Neural progenitor cell (in vitro differentiated cells): ENCODE results near the gene GNB3.
"Not testable (repeated sequence)": the region's sequence is repeated elsewhere in the genome, so short reads cannot be mapped to it uniquely, and the experiment has no call there.

Source experiments
- CTCF ChIP-seq: fragments of 200-600 bp; sonication (generic); IDR thresholded peaks from 2 replicates; pipeline ENCODE4 v1.5.1; 2017; ENCODE audit warnings: antibody characterized with exemption, mild to moderate bottlenecking
- EZH2phosphoT487 ChIP-seq: fragments of 200-600 bp; sonication (generic); IDR thresholded peaks from 2 replicates; pipeline ENCODE4 v1.6.1; 2017; ENCODE audit warnings: antibody characterized with exemption

DNA sequence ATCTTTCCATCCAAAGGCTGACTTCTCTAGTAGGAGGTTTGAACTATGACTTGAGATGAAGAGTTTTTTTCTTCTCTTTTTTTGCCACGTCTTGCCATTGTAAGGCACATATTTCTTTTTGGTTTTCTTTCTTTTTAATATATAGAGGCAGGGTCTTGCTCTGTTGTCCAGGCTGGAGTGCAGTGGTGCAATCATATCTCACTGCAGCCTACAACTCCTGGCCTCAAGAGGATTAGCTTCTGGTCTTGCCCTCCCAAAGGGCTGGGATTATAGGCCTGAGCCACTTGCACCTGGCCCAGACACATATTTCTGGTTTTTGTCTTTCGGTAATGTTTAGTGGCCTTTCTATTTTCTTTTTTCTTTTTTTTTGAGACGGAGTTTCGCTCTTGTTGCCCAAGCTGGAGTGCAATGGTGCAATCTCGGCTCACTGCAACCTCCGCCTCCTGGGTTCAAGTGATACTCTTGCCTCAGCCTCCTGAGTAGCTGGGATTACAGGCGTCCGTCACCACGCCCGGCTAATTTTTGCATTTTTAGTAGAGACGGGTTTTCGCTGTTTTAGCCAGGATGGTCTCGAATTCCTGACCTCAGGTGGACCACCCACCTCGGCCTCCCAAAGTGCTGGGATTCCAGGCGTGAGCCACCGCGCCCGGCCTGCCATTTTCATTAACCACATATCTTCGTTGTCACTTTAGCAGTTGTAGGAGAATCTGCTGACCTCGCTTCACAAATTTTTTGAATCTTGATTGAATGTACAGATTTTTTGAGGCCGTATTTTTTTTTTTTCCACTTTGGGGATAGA, 49.2 kb downstream of the GNB3 start:
- not testable (repeated sequence) for TF ChIP-seq CTCF, EZH2phosphoT487
